ENCODE measurements around the gene CLCF1.

DNA sequence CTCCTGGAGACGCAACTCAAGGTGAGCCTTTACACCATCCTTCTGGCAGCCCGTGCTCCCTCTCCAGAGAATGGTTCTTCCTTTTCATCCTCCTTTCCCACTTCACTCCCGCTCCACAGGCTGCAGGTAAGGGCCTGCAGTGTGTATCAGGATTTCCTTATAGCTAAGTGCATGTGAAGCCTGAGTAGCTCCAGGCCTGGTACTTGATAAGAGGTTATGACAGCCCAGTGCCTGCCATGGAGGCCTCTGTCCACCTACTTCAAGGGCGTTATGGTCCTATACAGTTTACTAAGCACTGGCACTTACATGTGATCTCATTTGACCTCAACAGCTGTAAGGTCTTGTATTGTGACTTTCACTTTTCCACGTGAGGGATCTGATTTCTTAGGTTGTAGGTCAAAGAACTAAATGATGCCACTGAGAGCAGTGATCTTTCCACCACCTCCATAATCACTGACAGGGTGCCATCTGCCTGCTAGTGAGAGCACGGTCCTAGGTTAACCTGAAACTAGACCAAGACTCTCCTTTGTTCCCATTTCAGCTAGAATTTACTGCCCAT, 52.0 kb downstream of the CLCF1 start:
- no peak for TF ChIP-seq ZNF207 (IDR thresholded peaks at IDR 0.05; ENCODE audit: borderline replicate concordance)
- TF ChIP-seq POLR2G (IDR thresholded peaks at IDR 0.05; ENCODE audit: low read depth, low read length) = no peak
- TF ChIP-seq ZFP1 (CRISPR knock-in tag; IDR thresholded peaks at IDR 0.05) = no peak
- TF ChIP-seq ZNF292 (CRISPR knock-in tag; IDR thresholded peaks at IDR 0.05; ENCODE audit: borderline replicate concordance, low read depth) = no peak
- TF ChIP-seq FOSL2 (CRISPR knock-in tag; IDR thresholded peaks at IDR 0.05) = no peak
- no peak for TF ChIP-seq CHD4 (IDR thresholded peaks at IDR 0.05; ENCODE audit: borderline replicate concordance, low read length)
- TF ChIP-seq, protein P1, sequence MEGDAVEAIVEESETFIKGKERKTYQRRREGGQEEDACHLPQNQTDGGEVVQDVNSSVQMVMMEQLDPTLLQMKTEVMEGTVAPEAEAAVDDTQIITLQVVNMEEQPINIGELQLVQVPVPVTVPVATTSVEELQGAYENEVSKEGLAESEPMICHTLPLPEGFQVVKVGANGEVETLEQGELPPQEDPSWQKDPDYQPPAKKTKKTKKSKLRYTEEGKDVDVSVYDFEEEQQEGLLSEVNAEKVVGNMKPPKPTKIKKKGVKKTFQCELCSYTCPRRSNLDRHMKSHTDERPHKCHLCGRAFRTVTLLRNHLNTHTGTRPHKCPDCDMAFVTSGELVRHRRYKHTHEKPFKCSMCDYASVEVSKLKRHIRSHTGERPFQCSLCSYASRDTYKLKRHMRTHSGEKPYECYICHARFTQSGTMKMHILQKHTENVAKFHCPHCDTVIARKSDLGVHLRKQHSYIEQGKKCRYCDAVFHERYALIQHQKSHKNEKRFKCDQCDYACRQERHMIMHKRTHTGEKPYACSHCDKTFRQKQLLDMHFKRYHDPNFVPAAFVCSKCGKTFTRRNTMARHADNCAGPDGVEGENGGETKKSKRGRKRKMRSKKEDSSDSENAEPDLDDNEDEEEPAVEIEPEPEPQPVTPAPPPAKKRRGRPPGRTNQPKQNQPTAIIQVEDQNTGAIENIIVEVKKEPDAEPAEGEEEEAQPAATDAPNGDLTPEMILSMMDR (CRISPR knock-in tag; IDR thresholded peaks at IDR 0.05) = no peak
- TF ChIP-seq DNMT3B (CRISPR knock-in tag; conservative IDR thresholded peaks at IDR 0.05) = no peak
- TF ChIP-seq, protein P2, sequence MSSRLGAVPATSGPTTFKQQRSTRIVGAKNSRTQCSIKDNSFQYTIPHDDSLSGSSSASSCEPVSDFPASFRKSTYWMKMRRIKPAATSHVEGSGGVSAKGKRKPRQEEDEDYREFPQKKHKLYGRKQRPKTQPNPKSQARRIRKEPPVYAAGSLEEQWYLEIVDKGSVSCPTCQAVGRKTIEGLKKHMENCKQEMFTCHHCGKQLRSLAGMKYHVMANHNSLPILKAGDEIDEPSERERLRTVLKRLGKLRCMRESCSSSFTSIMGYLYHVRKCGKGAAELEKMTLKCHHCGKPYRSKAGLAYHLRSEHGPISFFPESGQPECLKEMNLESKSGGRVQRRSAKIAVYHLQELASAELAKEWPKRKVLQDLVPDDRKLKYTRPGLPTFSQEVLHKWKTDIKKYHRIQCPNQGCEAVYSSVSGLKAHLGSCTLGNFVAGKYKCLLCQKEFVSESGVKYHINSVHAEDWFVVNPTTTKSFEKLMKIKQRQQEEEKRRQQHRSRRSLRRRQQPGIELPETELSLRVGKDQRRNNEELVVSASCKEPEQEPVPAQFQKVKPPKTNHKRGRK (CRISPR knock-in tag; IDR thresholded peaks at IDR 0.05) = no peak
- TF ChIP-seq, protein P3, sequence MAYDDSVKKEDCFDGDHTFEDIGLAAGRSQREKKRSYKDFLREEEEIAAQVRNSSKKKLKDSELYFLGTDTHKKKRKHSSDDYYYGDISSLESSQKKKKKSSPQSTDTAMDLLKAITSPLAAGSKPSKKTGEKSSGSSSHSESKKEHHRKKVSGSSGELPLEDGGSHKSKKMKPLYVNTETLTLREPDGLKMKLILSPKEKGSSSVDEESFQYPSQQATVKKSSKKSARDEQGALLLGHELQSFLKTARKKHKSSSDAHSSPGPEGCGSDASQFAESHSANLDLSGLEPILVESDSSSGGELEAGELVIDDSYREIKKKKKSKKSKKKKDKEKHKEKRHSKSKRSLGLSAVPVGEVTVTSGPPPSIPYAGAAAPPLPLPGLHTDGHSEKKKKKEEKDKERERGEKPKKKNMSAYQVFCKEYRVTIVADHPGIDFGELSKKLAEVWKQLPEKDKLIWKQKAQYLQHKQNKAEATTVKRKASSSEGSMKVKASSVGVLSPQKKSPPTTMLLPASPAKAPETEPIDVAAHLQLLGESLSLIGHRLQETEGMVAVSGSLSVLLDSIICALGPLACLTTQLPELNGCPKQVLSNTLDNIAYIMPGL (CRISPR knock-in tag; IDR thresholded peaks at IDR 0.05; ENCODE audit: borderline replicate concordance in 1 of 2, low read depth in 1 of 2) = no peak
- TF ChIP-seq, protein P4, sequence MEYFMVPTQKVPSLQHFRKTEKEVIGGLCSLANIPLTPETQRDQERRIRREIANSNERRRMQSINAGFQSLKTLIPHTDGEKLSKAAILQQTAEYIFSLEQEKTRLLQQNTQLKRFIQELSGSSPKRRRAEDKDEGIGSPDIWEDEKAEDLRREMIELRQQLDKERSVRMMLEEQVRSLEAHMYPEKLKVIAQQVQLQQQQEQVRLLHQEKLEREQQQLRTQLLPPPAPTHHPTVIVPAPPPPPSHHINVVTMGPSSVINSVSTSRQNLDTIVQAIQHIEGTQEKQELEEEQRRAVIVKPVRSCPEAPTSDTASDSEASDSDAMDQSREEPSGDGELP (IDR thresholded peaks at IDR 0.05; ENCODE audit: borderline replicate concordance, low read depth) = no peak
- TF ChIP-seq POLR2AphosphoS5 (IDR thresholded peaks at IDR 0.05; ENCODE audit: low read depth, low read length) = no peak

All from HepG2 (cell line).